Neuronal stem cell (in vitro differentiated cells): ENCODE data around the gene LNX1.

Experiments used
- DNase-seq: peaks from one replicate; pipeline ENCODE4 v3.0.0-alpha.2; 2013; ENCODE audit warnings: low spot score
- H2AFZ ChIP-seq: one replicate; pipeline ENCODE4 v1.6.1; 2013; ENCODE audit warnings: mild to moderate bottlenecking, low read length, inconsistent platforms
- H2AK5ac ChIP-seq: 2 replicates; pipeline ENCODE4 v1.6.1; 2013; ENCODE audit warnings: low read depth, mild to moderate bottlenecking, inconsistent platforms, low read length, moderate library complexity, mixed read lengths
- H2BK120ac ChIP-seq: 2 replicates; pipeline ENCODE4 v1.6.1; 2013; ENCODE audit warnings: low read depth, mild to moderate bottlenecking, inconsistent platforms, low read length, moderate library complexity, mixed read lengths
- H2BK12ac ChIP-seq: one replicate; pipeline ENCODE4 v1.6.1; 2013; ENCODE audit warnings: low read length, inconsistent platforms
- H2BK15ac ChIP-seq: 2 replicates; pipeline ENCODE4 v1.6.1; 2013; ENCODE audit warnings: mild to moderate bottlenecking, low read length, inconsistent platforms, mixed read lengths
- H2BK5ac ChIP-seq: one replicate; pipeline ENCODE4 v1.6.1; 2013; ENCODE audit warnings: inconsistent platforms, mild to moderate bottlenecking, low read length, moderate library complexity
- H3K14ac ChIP-seq: one replicate; pipeline ENCODE4 v1.6.1; 2013; ENCODE audit warnings: low read length, inconsistent platforms
- H3K18ac ChIP-seq: 2 replicates; pipeline ENCODE4 v1.6.1; 2013; ENCODE audit warnings: low read length, inconsistent platforms
- H3K23ac ChIP-seq: 2 replicates; pipeline ENCODE4 v1.6.1; 2013; ENCODE audit warnings: low read depth, mild to moderate bottlenecking, mixed read lengths, low read length, inconsistent platforms; ENCODE audit not compliant: poor library complexity
- H3K27ac ChIP-seq: replicated peaks from 3 replicates; pipeline ENCODE4 v1.5.1; 2013; ENCODE audit warnings: low read length, inconsistent platforms
- H3K27me3 ChIP-seq, 3 experiments: 2 replicates each; pipeline ENCODE4 v1.6.1; 2013; ENCODE audit warnings: low read length in 3 of 3, mild to moderate bottlenecking in 2 of 3, inconsistent platforms in 1 of 3, low read depth in 1 of 3, mixed read lengths in 1 of 3, moderate library complexity in 1 of 3; ENCODE audit not compliant: control insufficient read depth in 3 of 3, insufficient read depth in 3 of 3
- H3K36me3 ChIP-seq, 2 donors: replicated peaks in 1 of 2; 2 replicates each; pipeline ENCODE4 v1.6.1; 2013; ENCODE audit warnings: low read length in 2 of 2; ENCODE audit not compliant: control insufficient read depth in 2 of 2, insufficient read depth in 2 of 2
- H3K4ac ChIP-seq: 2 replicates; pipeline ENCODE4 v1.6.1; 2013; ENCODE audit warnings: inconsistent platforms, mild to moderate bottlenecking, low read length, moderate library complexity
- H3K4me1 ChIP-seq, 2 donors: 1 replicate in 1 of 2; 2 replicates in 1 of 2; pipeline ENCODE4 v1.6.1; 2013; ENCODE audit warnings: low read length in 2 of 2, low read depth in 1 of 2; ENCODE audit not compliant: control insufficient read depth in 2 of 2, insufficient read depth in 1 of 2
- H3K4me2 ChIP-seq: one replicate; pipeline ENCODE4 v1.6.1; 2013; ENCODE audit warnings: mild to moderate bottlenecking, low read length, inconsistent platforms; ENCODE audit not compliant: insufficient read depth, poor library complexity, severe bottlenecking
- H3K4me3 ChIP-seq, 2 donors: 2 replicates each; pipeline ENCODE4 v1.5.1; 2013; ENCODE audit warnings: low read length in 2 of 2, mild to moderate bottlenecking in 2 of 2, inconsistent platforms in 1 of 2, moderate library complexity in 1 of 2
- H3K79me1 ChIP-seq: one replicate; pipeline ENCODE4 v1.6.1; 2013; ENCODE audit warnings: low read depth, mild to moderate bottlenecking, inconsistent platforms, low read length, moderate library complexity
- H3K9ac ChIP-seq: one replicate; pipeline ENCODE4 v1.6.1; 2013; ENCODE audit warnings: mild to moderate bottlenecking, low read depth, low read length, inconsistent platforms; ENCODE audit not compliant: poor library complexity
- H3K9me3 ChIP-seq, 2 donors: replicated peaks in 1 of 2; 2 replicates each; pipeline versions ENCODE3 to v1.6.1; 2013; ENCODE audit warnings: low read length in 2 of 2, mild to moderate bottlenecking in 2 of 2, inconsistent platforms in 1 of 2, low read depth in 1 of 2, mixed read lengths in 1 of 2, moderate library complexity in 1 of 2; ENCODE audit not compliant: control insufficient read depth in 2 of 2, insufficient read depth in 1 of 2
- H4K8ac ChIP-seq: one replicate; pipeline ENCODE4 v1.6.1; 2013; ENCODE audit warnings: low read depth, mild to moderate bottlenecking, inconsistent platforms, low read length, moderate library complexity
- H4K91ac ChIP-seq: one replicate; pipeline ENCODE4 v1.6.1; 2013; ENCODE audit warnings: low read length, low read depth, mild to moderate bottlenecking, inconsistent platforms; ENCODE audit not compliant: poor library complexity
- WGBS, 2 donors: extraction: QIAGEN DNeasy Blood & Tissue Kit; methylation state at CpG; one replicate each; pipeline ENCODE4 v1.1.7; 2013; ENCODE audit warnings: missing lambda C conversion rate in 2 of 2, mixed read lengths in 1 of 2; ENCODE audit not compliant: insufficient read length in 2 of 2, insufficient replicate concordance in 1 of 2; ENCODE audit errors: extremely low coverage in 2 of 2; 5-methylcytosine and 5-hydroxymethylcytosine counted together

The LNX1 gene

DNA sequence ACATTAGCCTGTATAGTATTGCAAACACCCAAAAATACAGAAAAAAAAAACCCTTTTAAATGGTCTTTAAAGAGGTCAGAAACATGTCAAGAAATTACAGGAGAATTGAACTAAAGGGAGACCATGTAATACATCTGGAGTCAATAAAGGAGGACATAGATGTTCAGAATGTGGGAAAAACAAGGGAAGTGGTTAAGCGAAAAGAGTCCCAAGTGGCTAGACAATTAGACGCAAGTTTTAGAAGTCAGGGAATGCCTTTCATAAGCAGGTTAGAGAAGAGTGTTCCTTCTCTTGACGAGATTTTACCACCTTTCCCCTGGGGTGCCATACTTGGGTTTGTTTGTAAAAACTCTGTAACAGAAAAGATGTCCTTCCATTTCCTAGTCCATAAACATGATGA is 7.8 kb downstream of the LNX1 start:
- Histone ChIP-seq H2BK5ac (no peak overlapping the region), H4K8ac (no peak overlapping the region), H2BK120ac (no peak overlapping the region), H3K36me3 (no peaks in the 10 kb centered on the region), H3K23ac (no peak overlapping the region), H4K91ac (no peak overlapping the region), H2BK12ac (no peak overlapping the region), H2AK5ac (no peak overlapping the region), H3K27ac (no peak overlapping the region), H3K27me3 (no peaks in the 10 kb centered on the region), H3K18ac (no peak overlapping the region), H2AFZ (no peak overlapping the region), H3K4me2 (no peak overlapping the region), H3K9me3 (no peaks in the 10 kb centered on the region), H3K4ac (no peak overlapping the region), H3K9ac (no peak overlapping the region), H3K4me1 (no peaks in the 10 kb centered on the region), H3K14ac (no peak overlapping the region), H3K4me3 (no peak overlapping the region), H2BK15ac (no peak overlapping the region), H3K79me1 (no peaks in the 10 kb centered on the region)
- WGBS, 2 donors = no CpG with 5 or more reads among the region's 3 CpGs
- DNase-seq = no peak

DNA sequence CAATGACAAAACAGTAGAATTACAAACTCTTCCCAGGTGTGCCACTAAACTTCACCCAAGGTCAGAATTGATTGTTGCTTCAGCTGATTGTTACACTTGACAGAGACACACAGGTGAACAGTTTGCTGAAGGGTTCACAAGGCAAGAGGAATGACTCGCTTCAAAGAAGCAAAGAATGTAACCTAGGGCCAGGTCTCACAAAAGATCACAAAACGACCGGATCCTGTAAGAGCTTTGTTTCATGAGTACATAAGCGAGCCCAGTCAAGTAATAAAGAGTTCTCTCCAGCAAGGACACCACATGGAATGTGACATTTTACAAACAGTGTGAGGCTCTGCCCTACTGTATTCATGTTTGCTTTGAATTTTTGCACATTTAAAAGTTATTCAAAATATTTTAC is 9.1 kb downstream of the LNX1 start:
- no peak overlapping the region for H4K8ac ChIP-seq
- no peak overlapping the region for H2BK120ac ChIP-seq
- WGBS, 2 donors = no CpG with 5 or more reads among the region's 4 CpGs
- H3K4me3 ChIP-seq = no peak overlapping the region
- no peak overlapping the region for H2AK5ac ChIP-seq
- H2BK5ac ChIP-seq = no peak overlapping the region
- no peak overlapping the region for H3K4me2 ChIP-seq
- no peak overlapping the region for H3K9ac ChIP-seq
- no peaks in the 10 kb centered on the region for H3K79me1 ChIP-seq
- H3K14ac ChIP-seq = no peak overlapping the region
- no peak overlapping the region for H2BK12ac ChIP-seq
- no peak for DNase-seq
- no peak overlapping the region for H3K18ac ChIP-seq
- no peak overlapping the region for H2BK15ac ChIP-seq
- no peaks in the 10 kb centered on the region for H3K36me3 ChIP-seq
- no peak overlapping the region for H4K91ac ChIP-seq
- no peak overlapping the region for H3K4ac ChIP-seq
- no peak overlapping the region for H3K23ac ChIP-seq
- H3K27me3 ChIP-seq = no peaks in the 10 kb centered on the region
- H3K27ac ChIP-seq = no peak overlapping the region
- no peaks in the 10 kb centered on the region for H3K9me3 ChIP-seq
- no peak overlapping the region for H2AFZ ChIP-seq
- H3K4me1 ChIP-seq = no peaks in the 10 kb centered on the region

DNA sequence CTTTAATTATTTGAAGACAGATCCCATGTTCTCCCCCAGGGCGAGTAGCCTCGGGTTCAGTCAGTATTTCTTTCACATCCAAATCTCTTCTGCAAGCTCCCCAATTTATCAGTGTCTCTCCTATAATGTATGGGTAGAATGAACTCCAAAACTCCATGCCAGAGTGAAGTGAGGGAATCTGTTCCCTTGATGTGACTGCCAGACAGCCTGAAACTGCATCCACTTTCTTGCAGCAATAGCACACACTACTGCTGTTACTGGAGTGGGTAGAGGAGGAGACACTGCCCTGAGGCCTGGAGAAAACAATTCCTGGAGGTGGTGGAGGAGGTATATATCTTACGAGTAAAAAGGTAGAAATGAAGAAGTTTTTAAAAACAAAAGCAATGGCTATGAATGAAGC is 11.0 kb downstream of the LNX1 start:
- Histone ChIP-seq H3K4ac (no peak overlapping the region), H4K8ac (no peak overlapping the region), H3K9me3 (no peaks in the 10 kb centered on the region), H3K27me3 (no peaks in the 10 kb centered on the region), H3K4me3 (no peak overlapping the region), H3K18ac (no peak overlapping the region), H3K23ac (no peak overlapping the region), H3K36me3 (no peaks in the 10 kb centered on the region), H2AK5ac (no peak overlapping the region), H3K79me1 (no peaks in the 10 kb centered on the region), H3K27ac (no peak overlapping the region), H4K91ac (no peak overlapping the region), H3K4me2 (no peak overlapping the region), H2AFZ (no peak overlapping the region), H3K4me1 (no peaks in the 10 kb centered on the region), H2BK15ac (no peak overlapping the region), H2BK5ac (no peak overlapping the region), H3K14ac (no peak overlapping the region), H2BK120ac (no peak overlapping the region), H2BK12ac (no peak overlapping the region), H3K9ac (no peak overlapping the region)
- DNase-seq = no peak
- no CpG with 5 or more reads among the region's 3 CpGs for WGBS, 2 donors

DNA sequence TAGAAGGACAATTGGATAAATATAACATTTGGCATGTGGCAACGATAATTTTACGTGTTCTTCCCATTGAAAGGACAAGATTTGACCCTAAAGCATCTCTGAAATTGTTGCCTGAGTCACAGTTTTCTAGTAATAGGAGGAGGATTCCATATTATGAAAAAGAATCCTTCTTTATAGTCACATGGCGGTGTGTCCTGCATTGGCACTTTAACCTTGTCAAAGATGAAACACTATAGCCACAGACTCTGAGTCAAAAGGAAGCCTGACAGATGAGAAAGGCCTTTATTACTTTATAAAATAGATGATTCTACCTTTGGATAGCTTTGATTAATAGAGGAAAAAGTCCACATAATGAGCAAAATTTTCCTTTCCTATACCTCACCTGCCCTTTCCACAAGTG is 11.5 kb downstream of the LNX1 start:
- Histone ChIP-seq H3K4me2 (no peak overlapping the region), H3K18ac (no peak overlapping the region), H2BK5ac (no peak overlapping the region), H3K27me3 (no peaks in the 10 kb centered on the region), H2AFZ (no peak overlapping the region), H3K36me3 (no peaks in the 10 kb centered on the region), H3K27ac (no peak overlapping the region), H3K4me1 (no peaks in the 10 kb centered on the region), H3K14ac (no peak overlapping the region), H3K79me1 (no peaks in the 10 kb centered on the region), H2BK12ac (no peak overlapping the region), H2AK5ac (no peak overlapping the region), H3K9me3 (no peaks in the 10 kb centered on the region), H2BK15ac (no peak overlapping the region), H3K4me3 (no peak overlapping the region), H3K9ac (no peak overlapping the region), H4K8ac (no peak overlapping the region), H4K91ac (no peak overlapping the region), H2BK120ac (no peak overlapping the region), H3K4ac (no peak overlapping the region), H3K23ac (no peak overlapping the region)
- no peak for DNase-seq
- WGBS, 2 donors = no CpG with 5 or more reads among the region's 3 CpGs
